Left forelimb (tissue), 1 donor: ENCODE measurements around the gene SOCS1.

ENCODE experiments used
- DNase-seq: peaks from one replicate; pipeline ENCODE4 v3.0.0-alpha.2; 2018; ENCODE audit warnings: low spot score

Gene SOCS1

DNA sequence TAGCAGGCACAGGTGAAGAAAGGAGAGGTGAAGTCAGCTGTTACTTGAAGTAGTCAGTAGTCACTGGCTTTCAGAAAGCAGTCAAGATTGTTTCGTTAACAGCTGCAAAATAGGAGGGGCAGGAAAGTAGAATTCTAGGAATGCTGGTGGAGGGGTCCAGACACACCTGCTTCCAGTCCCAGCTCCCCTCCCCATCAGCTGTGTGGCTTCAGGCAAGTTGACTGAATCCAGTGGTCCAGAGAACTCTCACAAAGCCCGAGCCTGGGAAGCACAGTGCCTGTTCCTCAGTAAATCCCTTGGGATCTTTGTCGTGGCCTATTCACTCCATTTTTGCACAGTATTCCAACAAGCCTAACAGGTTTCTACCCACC is 4.6 kb upstream of the SOCS1 start:
- no peak for DNase-seq

DNA sequence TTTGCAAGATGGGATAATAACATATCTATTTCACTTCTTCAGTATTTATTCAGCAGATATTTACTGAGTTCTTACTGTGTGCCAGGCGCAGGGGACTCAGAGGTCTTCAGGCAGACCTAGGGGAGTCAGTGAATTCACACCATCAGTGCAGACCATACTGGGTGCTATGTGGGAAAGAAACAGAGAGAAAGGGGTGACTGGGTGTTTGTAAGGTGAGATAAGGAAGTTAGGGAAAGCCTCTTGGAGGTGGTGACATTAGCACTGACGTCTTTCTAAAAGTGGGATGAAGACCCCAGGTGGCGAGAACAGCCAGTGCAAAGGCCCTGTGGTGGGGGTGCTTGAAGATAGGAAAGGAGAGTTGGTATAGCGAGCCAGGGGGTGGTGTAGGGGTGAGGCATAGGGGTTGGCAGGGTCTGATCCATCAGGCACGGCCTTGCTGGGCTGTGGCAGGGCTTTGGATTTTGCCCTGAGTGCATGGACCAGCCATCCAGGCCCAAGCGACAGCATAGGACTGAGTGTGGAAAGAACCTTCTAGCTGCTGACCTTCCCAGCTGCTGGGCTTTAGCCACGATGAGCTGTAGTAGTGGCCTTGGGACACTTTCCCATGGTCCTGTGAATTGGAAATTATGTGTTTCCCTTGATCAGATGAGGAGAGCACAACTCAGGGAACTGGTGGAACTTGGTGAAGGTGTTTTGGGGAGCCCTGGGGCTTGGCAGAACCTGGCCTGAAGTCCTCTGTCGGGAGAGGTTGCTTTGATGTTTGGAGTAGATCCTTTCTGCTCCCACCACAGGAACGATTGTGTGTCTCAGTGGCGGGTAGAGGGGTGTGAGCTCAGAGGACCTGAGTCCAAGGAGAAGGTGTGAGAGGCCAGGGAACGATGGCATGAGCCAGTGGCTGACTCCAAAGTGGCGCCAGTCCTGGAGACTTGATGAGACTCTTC is 3.9 kb upstream of the SOCS1 start:
- DNase-seq = no peak

DNA sequence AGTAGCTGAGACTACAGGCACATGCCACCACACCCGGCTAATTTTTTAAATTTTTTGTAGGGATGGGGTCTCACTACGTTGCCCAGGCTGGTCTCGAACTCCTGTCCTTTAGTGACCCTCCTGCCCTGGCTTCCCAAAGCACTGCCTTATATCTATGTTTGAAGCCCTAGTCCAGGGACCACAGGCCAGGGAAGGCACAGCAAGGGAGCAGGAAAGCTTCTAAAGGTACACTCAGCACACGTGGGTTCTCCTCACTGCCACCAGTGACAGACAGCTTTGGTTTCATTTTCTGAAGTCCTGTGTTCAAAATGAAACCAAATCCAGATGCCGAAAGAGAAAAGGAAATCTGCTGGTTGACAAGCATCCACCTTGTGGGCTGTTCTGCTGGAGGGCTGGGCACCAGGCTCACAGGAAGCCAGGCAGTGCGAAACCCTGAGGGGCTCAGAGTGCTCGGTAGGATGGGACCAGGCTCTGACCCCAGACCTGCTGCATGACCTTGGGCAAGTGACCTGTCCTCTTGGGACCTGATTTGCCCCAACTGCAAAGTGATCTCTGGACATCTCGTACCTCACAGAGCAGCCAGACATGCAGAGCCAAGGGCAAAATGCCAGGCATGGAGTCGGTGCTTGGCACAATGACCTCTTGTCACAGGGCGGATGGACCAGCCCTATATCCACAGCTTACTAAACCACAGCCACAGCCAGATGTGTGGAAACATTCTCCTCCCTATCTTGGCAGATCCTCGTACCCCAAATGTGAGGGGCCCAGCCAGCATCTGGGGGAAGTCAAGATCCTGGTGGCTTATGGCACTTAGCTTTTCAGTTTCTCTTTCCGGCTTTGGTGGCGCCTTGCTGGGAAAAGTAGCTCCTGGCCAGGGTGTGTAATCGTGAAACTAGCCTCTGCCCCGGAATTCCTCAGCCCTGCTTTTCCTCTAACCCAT is 2.8 kb upstream of the SOCS1 start:
- DNase-seq = no peak

DNA sequence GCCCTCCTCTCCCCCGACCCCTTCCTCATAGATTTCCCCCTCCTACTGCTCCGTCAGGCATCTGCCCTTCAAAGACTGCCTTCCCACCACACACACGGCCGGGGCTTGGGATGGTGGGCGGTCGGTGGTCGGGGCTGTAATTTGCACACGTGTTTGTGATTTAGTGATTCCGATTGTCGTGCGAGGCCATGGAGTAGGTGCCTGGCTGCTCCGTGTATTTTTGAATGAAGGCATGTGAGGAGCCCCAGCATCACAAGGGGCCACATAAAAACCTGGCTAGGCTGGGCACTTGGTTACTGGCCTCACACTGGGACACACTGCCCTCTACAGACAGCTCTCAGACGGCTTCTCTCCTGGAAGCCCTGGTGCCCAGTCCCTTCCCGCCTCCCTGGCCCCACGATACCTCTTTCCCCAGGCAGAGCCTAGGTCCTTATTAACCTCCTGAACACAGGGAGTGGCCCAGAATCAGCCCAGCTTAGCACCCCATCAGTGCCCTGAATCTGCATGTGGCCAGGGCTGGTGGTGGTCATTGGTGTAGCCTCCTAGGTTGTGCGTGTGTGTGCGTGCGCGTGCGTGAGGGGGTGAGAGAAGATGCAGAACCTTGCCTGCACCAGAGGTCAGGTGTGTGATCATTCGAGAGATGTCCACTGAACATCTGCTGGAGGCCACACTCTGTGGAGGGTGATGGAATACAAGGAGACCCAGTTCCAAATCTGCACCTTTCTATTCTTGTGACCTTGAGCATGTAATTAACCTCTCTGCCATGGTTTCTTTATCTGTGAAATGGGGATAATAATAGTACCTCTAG is 1.3 kb upstream of the SOCS1 start:
- peak; percentile 78 for DNase-seq

DNA sequence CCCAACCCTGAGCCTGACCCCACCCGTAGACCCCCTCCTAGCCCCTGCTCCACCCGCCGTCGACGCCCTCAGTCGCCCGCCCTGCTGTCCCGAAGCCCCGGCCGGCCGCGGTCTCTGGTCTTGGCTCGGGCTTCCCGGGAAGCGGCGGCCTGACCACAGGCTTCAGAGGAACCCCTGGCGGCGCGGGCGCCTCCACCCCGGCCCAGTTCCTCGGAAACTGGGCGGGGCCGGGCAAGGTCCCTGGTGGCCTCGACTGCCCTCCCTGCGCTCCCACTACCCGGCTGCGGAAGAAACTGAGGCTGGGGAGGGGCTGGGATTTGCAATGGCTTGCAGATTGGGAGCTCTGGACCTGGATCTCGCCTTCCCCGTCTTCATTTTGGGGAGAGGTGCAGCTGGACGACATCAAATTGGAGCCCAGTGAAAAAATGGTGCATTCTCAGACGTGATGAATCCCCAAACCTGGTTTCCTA is 692 bp upstream of the SOCS1 start:
- no peak for DNase-seq

DNA sequence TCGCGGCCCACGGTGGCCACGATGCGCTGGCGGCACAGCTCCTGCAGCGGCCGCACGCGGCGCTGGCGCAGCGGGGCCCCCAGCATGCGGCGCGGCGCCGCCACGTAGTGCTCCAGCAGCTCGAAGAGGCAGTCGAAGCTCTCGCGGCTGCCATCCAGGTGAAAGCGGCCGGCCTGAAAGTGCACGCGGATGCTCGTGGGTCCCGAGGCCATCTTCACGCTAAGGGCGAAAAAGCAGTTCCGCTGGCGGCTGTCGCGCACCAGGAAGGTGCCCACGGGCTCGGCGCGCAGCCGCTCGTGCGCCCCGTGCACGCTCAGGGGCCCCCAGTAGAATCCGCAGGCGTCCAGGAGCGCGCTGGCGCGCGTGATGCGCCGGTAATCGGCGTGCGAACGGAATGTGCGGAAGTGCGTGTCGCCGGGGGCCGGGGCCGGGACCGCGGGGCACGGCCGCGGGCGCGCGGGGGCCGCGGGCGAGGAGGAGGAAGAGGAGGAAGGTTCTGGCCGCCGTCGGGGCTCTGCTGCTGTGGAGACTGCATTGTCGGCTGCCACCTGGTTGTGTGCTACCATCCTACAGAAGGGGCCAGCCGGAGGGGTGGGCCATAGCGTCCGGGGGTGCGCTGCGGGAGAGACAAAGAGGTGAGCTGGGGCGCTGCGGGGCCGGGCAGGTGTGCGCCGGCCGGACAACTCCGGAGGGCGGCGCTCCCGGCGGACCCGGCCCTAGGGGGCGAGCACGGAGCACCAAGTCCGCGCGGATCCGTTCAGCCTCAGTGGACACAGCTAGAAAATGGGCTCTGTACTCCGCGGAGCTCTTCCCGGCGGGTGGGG is 879 bp downstream of the SOCS1 start:
- DNase-seq = no peak

DNA sequence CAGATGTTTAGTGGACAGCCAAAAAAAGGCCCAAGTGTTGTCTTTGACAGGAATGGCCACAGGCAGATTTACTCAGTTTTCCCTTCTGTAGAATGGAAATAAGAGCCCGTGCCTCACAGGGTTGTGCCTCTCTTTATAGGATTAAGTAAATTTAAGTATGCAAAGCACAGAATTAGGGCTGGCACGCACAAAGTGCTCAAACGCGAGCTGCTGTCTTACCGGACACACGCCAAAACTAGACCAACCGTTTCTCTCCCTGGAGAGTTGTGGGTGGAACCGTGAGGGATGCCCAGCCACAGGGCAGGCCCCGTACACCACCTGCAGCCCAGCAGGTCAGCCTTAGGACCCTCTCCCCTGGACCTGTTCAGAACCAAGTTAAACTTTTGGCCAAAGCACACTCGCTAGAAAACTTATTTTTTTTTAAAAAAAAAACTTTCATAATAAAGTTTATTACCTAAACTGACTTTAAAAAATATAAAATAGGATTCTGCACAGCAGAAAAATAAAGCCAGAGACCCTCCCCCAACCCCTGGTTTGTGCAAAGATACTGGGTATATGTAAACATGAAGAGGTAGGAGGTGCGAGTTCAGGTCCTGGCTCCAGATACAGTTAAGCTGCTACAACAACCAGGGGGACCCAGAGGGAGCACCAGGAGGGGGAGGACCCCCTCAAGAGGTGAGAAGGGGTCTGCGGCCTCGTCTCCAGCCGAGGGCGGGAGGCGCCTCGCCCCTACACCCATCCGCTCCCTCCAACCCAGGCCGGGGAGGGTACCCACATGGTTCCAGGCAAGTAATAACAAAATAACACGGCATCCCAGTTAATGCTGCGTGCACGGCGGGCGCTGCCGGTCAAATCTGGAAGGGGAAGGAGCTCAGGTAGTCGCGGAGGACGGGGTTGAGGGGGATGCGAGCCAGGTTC is 1.8 kb downstream of the SOCS1 start:
- no peak for DNase-seq

DNA sequence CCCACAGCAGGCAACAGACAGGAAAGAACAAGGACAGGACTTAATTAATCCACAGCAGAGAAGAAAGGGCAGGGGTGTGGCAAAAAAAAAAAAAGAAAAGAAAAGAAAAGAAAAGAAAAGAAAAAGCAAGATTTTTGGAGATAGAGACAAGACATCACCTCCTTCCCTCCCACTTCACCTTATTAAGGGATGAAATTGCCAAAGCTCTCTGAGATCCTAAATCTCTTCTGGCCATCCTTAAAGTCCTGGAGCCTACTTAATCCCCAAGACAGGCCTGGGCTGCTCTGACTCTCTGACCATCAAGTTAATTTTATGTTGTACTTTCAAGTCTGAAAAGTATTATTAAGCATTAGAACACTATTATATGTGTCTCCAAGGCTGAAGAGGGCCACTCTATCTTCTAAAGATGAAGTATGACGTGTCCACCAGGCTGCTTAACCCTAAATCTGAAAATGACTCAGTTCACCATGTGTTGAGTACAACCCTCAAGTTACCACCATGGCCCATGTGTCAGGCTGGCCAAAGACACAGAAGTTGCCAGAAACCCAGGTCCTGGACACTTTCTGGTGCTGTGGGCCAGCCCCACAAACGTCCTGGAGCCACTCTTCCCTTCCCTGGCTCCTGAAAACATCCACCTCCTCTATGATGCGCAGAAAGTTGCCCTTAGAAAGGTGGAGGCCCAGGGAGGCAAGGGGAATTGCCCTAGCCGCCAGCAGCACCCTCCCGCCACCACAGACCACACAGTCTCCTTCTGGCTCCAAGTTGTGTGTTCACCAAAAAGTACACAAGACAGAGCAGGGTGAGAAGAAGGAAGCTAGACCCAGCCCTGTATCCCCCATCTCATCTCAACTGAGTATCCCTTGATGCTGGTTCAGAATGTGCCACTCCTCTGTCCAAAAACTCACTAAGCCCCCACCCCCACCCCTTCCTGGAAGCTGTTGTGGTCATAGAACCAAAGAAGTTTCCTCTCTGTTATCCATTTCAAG is 2.7 kb downstream of the SOCS1 start:
- DNase-seq = no peak

DNA sequence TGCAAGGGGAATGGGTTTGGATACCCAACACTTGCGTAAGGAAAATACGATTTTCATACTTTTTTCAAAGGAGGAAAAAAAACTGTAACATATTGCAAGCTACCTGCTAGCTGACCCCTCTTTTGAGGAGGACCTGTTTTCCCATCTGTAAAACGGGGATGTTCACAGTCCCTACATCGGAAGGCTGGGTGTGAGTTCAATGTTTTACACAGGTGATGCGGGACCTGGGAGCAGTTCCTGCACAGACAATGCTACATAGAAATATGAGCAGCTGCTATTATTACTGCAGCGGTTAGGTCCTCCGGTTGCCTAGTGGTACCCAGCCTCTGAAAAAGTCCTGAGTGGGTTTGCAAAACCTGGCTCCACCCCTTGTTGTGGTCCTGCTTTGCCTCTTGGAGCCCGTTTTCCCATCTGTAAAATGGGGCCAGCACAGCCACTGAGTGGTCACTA is 3.5 kb downstream of the SOCS1 start:
- no peak for DNase-seq

DNA sequence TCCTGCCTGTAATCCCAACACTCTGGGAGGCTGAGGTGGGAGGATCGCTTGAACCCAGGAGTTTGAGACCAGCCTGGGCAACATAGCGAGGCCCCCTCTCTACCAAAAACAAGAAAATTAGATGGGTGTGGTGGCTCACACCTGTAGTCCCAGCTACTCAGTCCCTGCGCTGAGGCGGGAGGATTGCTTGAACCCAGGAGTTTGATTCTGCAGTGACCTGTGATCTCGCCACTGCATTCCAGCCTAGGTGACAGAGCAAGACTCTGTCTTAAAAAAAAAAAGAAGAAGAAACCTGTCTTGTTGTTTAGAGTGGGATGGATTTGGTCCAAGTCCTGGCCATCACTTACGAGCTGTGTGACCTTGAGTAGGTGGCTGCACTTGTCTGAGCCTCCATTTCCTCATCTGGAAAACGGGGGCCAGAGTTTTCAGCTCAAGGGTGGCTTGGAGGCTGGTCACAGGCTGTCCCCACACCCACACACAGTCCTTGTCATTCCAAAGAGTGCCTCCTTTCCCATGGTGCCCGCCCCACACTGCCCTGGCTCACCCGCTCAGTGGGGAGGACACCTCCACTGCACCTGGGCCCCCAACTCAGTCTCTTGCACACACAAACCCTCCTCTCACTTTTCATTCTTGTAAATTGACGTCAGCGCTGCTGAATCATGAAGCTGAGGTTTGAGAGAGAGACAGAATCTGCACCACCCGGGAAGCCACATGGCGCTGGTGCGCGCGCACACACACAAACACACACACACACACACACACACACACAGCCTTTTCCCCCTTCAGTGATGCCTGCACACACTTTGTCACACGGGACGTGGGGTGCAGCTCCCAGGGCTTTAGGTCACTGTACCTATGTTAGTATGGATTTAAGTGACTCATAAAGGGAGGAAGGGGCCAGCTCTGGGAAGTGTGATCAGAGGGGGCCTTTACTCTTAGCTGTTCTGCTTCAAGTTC is 4.2 kb downstream of the SOCS1 start:
- no peak for DNase-seq

DNA sequence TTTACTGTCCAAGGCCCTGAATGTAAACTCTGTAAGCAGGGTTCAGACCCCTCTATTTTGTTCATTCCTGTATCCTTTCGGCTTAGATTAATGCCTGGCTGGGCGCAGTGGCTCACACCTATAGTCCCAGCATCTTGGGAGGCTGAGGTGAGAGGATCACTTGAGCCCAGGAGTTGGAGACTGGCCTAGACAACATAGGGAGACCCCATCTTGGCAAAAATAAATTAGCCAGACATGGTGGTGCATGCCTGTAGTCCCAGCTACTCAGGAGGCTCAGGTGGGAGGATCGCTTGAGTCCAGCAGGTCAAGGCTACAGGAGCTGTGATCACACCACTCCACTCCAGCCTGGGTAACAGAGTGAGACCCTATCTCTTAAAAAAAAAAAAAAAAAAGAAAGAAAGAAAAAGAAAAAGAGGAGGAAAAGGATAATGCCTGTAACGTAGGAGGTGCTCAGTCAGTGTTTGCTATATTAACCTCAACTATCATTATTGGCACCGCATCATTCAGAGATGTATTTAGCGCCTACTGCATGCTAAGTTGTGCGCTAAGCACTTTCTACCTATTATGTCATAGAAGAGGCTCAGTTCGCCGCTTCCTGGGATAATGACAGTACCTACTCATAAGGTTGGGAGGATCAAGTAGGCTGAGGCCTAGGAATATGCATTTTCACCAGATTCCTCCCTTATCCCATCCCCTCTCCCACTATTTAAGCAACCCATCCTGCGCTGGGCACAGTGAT is 5.0 kb downstream of the SOCS1 start:
- DNase-seq = no peak

DNA sequence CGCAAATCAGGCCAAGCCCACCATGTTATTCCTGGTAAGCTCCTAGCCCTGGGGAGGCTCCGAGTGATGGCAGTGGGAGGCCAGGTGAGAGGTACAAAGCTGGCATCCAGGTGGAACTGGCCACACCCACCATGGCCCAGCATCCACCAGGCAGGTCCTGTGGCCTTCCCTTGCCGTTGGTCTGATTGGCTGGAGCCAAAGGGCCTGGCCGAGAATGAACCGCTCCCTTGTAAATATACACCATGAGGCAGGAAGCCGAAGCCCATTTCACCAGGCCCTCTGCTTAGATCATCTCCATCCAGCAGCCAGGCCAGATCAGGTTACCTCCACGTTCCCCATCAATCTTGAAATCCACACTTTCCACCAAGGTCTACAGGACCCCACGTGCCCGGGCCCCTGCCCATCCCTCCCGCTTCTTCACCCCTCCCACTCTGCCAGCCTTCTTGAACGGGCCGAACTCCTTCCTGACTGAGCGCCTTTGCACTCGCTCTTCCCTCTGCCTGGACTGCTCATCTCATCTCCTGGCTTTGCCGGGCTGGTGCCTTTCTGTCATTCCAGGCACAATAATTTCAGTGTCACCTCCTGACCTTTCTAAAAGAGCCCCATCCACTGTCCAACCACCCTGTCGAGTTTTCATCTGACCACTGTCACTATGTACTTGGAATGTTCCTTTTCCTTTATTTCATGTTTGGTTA is 5.8 kb downstream of the SOCS1 start:
- DNase-seq = no peak

DNA sequence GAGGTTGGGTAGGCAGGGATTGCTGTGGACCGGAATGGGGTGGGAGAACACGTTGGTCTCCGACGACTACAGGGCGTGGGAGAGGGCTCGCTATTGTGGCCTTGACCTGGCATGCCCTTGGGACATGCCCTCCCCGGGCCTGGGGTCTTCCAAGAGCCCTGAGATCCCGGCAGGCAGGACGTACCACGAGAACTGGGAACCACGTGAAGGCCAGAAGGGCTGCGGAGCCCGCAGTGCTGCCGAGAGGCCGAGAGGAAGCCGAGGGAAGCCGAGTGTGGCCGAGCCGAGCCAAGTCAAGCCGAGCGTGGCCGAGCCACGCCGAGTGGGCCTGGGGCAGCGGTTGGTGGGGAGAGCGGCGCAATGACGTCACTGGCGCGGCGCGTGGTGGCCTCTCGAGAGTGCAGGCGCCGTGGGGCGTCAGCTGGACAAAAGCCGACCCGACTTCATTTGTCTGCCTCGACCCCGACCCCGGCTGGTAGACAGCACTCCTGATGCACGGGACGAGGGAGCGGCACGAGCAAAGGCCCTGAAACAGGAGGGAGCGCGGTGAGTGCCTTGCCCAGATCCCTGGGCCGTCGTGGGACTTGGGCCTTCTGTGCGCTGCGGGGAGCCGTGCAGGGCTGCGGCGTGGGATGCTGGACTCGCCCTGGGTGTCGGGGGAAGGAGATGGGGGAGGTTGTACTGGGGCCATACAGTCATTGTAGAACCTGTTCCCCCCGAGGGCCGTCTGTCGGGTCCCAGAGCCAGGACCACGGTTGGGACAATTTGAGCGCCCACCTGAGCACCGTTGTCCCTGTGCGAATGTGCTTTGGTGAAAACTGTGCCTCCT is 6.6 kb downstream of the SOCS1 start:
- no peak for DNase-seq

DNA sequence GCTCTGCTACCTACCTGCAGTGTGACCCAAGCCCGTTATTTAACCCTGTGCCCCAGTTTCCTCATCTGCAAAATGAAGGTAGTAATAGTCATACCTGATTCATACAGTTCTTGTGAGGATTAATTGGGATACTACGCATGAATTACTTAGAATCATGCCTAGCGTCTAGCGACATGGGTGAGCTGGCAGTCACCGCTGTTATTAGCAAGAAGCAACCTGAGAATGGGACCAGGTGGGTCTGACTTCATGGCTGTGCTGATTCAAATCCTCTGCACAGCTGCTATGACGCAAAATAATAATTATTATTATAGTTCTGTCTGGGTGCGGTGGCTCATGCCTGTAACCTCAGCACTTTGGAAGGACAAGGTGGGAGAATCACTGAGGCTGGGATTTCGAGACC is 7.9 kb downstream of the SOCS1 start:
- DNase-seq = no peak

DNA sequence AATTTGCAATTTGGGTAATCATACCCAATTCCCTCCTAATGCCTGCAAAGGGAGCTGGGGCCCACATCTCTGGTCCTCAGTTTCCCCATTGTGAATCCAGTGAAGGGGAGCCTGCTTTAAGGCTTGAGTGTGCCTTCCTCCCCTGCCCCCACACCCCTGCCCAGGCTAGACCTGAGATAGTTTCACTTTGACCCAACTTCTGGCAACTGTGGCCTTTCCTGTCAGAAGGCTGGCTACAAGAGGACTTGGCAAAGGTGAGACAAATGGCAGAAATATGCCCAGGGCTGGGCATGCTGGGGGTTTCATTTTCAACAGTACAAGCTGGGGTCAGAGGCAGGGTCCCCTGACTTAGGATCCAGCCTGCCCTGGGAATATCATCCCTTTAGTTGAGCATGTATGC is 10.0 kb downstream of the SOCS1 start:
- no peak for DNase-seq
